Ovary (tissue), 9 donors: ENCODE results near the gene RPP25L. TPM values are rescaled to one million over a fixed set of nuclear protein-coding genes. Genes with fewer than 3 reads are reported as not detected.

Experiments used
- DNase-seq, 5 donors: peaks; one replicate each; pipeline ENCODE4 v3.0.0-alpha.2; 2019 to 2020
- H3K27ac ChIP-seq, 2 donors: fragments of 200-600 bp; one replicate each; pipeline versions ENCODE4 v1.5.1 to v1.8.0; 2019 to 2022
- H3K27me3 ChIP-seq: fragments of 200-600 bp; one replicate; pipeline ENCODE4 v1.8.0; 2022
- H3K36me3 ChIP-seq: fragments of 200-600 bp; sonication (generic); one replicate; pipeline ENCODE4 v1.5.1; 2019
- H3K4me1 ChIP-seq: one replicate; pipeline ENCODE4 v1.8.1; 2013; ENCODE audit warnings: mild to moderate bottlenecking, moderate library complexity; ENCODE audit not compliant: insufficient read depth
- H3K4me3 ChIP-seq: fragments of 200-600 bp; sonication (generic); one replicate; pipeline ENCODE4 v1.5.1; 2017
- H3K9me3 ChIP-seq, 2 donors: fragments of 200-600 bp in 1 of 2; sonication (generic) in 1 of 2; one replicate each; pipeline versions ENCODE4 v1.5.1 to v1.8.1; 2013 to 2019; ENCODE audit warnings: mild to moderate bottlenecking in 1 of 2, moderate library complexity in 1 of 2
- CTCF ChIP-seq, 3 donors: fragments of 450-650 bp in 2 of 3; fragments of 200-600 bp in 1 of 3; IDR thresholded peaks; one replicate each; pipeline versions ENCODE4 v1.5.1 to v1.8.0; 2016 to 2022; ENCODE audit warnings: antibody characterized with exemption in 3 of 3, mild to moderate bottlenecking in 1 of 3
- EP300 ChIP-seq: sonication (generic); formaldehyde crosslinking; IDR thresholded peaks from one replicate; pipeline ENCODE4 v1.6.1; 2017; ENCODE audit warnings: antibody characterized with exemption
- POLR2A ChIP-seq: fragments of 450-650 bp; IDR thresholded peaks from one replicate; pipeline ENCODE4 v1.6.1; 2017; ENCODE audit warnings: antibody characterized with exemption, mild to moderate bottlenecking, moderate library complexity
- WGBS, 3 donors: extraction: QIAGEN DNeasy Blood & Tissue Kit in 1 of 3; methylation state at CpG; one replicate each; pipeline versions ENCODE4 v1.1.5 to v1.1.7; 2013 to 2017; 5-methylcytosine and 5-hydroxymethylcytosine counted together
- intact Hi-C, 4 donors: fragments of 100-400 bp; cut with DNase I; formaldehyde crosslinking; loops; one replicate each; pipeline versions ENCODE4 v1.11.0 to v1.15.1; 2022 to 2023
- polyA plus RNA-seq, 2 donors: library from polyadenylated mRNA; stranded (reverse); fragments of 200-250 nt in 1 of 2; fragments of 350-450 nt in 1 of 2; fragmentation: Illumina TruSeq in 1 of 2; extraction: RNeasy Lipid Tissue Mini Kit (QIAGEN cat#74804) in 1 of 2; gene quantifications; one replicate each; pipeline ENCODE4 v1.2.3, GENCODE V29; 2013 to 2014
- small RNA-seq: library from RNA; depleted of rRNA; stranded (forward); fragments of <200 nt; gene quantifications from one replicate; pipeline ENCODE3, GENCODE V24; 2016
- total RNA-seq, 7 donors: library from RNA; depleted of rRNA in 2 of 7; stranded (reverse); fragments of >200 nt in 2 of 7; fragmentation: NEBNext Ultra II Directional in 3 of 7; extraction: Animal tissue kit (Norgen Biotek cat#: 25700) in 3 of 7; gene quantifications; one replicate each; pipeline versions ENCODE4 v1.1.0 to v1.2.4, GENCODE V29; 2016 to 2023
- donor health status: DM: no; HTN: no; CAD: no; lungs with moderate emphysema.
- donor health status: DM: no; HTN: no; CAD: no.
- donor health status: Bipolar disorder and iron deficiency.
- donor health status: DM: yes; HTN: yes; CAD: no.
- donor health status: DM: no; HTN: no; CAD: no.
- donor health status: DM: yes; HTN: yes; CAD: no.

RPP25L gene
- total and polyA plus RNA-seq, 9 donors = 5.4 to 28.8 (median 20.6) TPM

- H3K9me3 ChIP-seq = no peaks in the 10 kb centered on the region
Measured at GRCh38 chr9:34563262-34563661, 48.6 kb downstream of the RPP25L start.

GRCh38 chr9:34562135-34562745 lies 49.7 kb downstream of the RPP25L start:
- peaks cover 15% of the 10 kb centered on the region for H3K4me1 ChIP-seq
- no peaks in the 10 kb centered on the region for H3K9me3 ChIP-seq
- no peaks in the 10 kb centered on the region for H3K27me3 ChIP-seq
- H3K36me3 ChIP-seq = no peaks in the 10 kb centered on the region
- intact Hi-C loops = no loop called here
- no peak for TF ChIP-seq CTCF (IDR thresholded peaks at IDR 0.05)
- TF ChIP-seq POLR2A = no peak
- TF ChIP-seq EP300 = no peak
- no peak overlapping the region for H3K4me3 ChIP-seq
- WGBS, 3 donors = 94 to 96% (median 95%) methylated on average over 7 of the region's 7 CpGs
- no peak for DNase-seq
- no peak overlapping the region for H3K27ac ChIP-seq

More at GRCh38 chr9:34563262-34563661, 48.6 kb downstream of the RPP25L start:
- WGBS, 3 donors = 82 to 92% (median 82%) methylated on average over 5 of the region's 5 CpGs
- Histone ChIP-seq H3K27ac (no peak overlapping the region), H3K36me3 (no peaks in the 10 kb centered on the region), H3K4me3 (no peak overlapping the region), H3K27me3 (no peaks in the 10 kb centered on the region), H3K4me1 (peaks cover 15% of the 10 kb centered on the region)
- TF ChIP-seq CTCF (IDR thresholded peaks at IDR 0.05) (no peak), POLR2A (no peak), EP300 (no peak)
- intact Hi-C loops = no loop called here
- no peak for DNase-seq

- 19 to 37% (median 27%) methylated on average over 21 of the region's 21 CpGs for WGBS, 3 donors
- Histone ChIP-seq H3K4me3 (no peak overlapping the region), H3K27ac (no peak overlapping the region), H3K36me3 (no peaks in the 10 kb centered on the region), H3K4me1 (peaks cover 15% of the 10 kb centered on the region), H3K27me3 (no peaks in the 10 kb centered on the region), H3K9me3 (no peaks in the 10 kb centered on the region)
- intact Hi-C loops = no loop called here
- TF ChIP-seq POLR2A (no peak), CTCF (IDR thresholded peaks at IDR 0.05) (no peak), EP300 (no peak)
- DNase-seq = peak in 1 of 5 donors; percentile 50
Measured at GRCh38 chr9:34560599-34561214, 51.2 kb downstream of the RPP25L start.

Small RNAs within 50 kb of the gene (small RNA-seq; reads per million reads assigned to genes)
- not detected for gene CCL27

Other genes with a start within 250 kb of the RPP25L start
- 1 to 10 TPM in 5 of 7 donors, under 1 TPM in 2; 0.60 to 2.3 (median 1.2) TPM for gene MYORG, start 235.2 kb downstream of the RPP25L start, total RNA-seq
- gene MYORG, start 235.2 kb downstream of the RPP25L start, polyA plus RNA-seq = 1 to 10 TPM in 1 of 2 donors, under 1 TPM in 1; 0.77 to 7.8 TPM
- gene FAM219A, start 153.5 kb downstream of the RPP25L start, total RNA-seq = 10 to 100 TPM in 5 of 7 donors, 1 to 10 TPM in 2; 5.2 to 24.7 (median 16.2) TPM
- gene FAM219A, start 153.5 kb downstream of the RPP25L start, polyA plus RNA-seq = 10 to 100 TPM; 12.1 to 12.7 TPM
- 10 to 100 TPM in 1 of 7 donors, 1 to 10 TPM in 4, not detected in 2; 1.5 to 26.1 (median 2.0) TPM for gene DNAI1, start 153.3 kb downstream of the RPP25L start, total RNA-seq
- under 1 TPM in 1 of 2 donors, not detected in 1; 0.10 TPM for gene DNAI1, start 153.3 kb downstream of the RPP25L start, polyA plus RNA-seq
- under 1 TPM in 6 of 7 donors, not detected in 1; 0.22 to 0.56 (median 0.29) TPM for gene ENHO, start 89.1 kb downstream of the RPP25L start, total RNA-seq
- under 1 TPM in 1 of 2 donors, not detected in 1; 0.87 TPM for gene ENHO, start 89.1 kb downstream of the RPP25L start, polyA plus RNA-seq
- gene CNTFR, start 22.4 kb downstream of the RPP25L start, total RNA-seq = 1 to 10 TPM; 1.3 to 3.7 (median 2.6) TPM
- gene CNTFR, start 22.4 kb downstream of the RPP25L start, polyA plus RNA-seq = 1 to 10 TPM; 1.2 to 4.7 TPM
- gene DCTN3, start 8.4 kb upstream of the RPP25L start, total RNA-seq = 100 to 1,000 TPM in 1 of 7 donors, 10 to 100 TPM in 6; 56.4 to 103 (median 95.3) TPM
- gene DCTN3, start 8.4 kb upstream of the RPP25L start, polyA plus RNA-seq = 100 to 1,000 TPM in 1 of 2 donors, 10 to 100 TPM in 1; 62.4 to 106 TPM
- under 1 TPM in 1 of 7 donors, not detected in 6; 0.40 TPM for gene ARID3C, start 17.0 kb upstream of the RPP25L start, total RNA-seq
- gene ARID3C, start 17.0 kb upstream of the RPP25L start, polyA plus RNA-seq = under 1 TPM in 1 of 2 donors, not detected in 1; 0.07 TPM
- gene SIGMAR1, start 25.7 kb upstream of the RPP25L start, total RNA-seq = 10 to 100 TPM; 47.2 to 73.9 (median 54.3) TPM
- gene SIGMAR1, start 25.7 kb upstream of the RPP25L start, polyA plus RNA-seq = 10 to 100 TPM; 52.7 to 92.4 TPM
- gene GALT, start 34.6 kb upstream of the RPP25L start, total RNA-seq = 10 to 100 TPM; 33.1 to 63.3 (median 45.2) TPM
- 10 to 100 TPM; 43.7 to 48.9 TPM for gene GALT, start 34.6 kb upstream of the RPP25L start, polyA plus RNA-seq
- 10 to 100 TPM; 17.3 to 54.3 (median 35.8) TPM for gene IL11RA, start 40.1 kb upstream of the RPP25L start, total RNA-seq
- 10 to 100 TPM; 25.4 to 40.2 TPM for gene IL11RA, start 40.1 kb upstream of the RPP25L start, polyA plus RNA-seq
- gene CCL27, start 50.6 kb upstream of the RPP25L start, total RNA-seq = 1 to 10 TPM in 1 of 7 donors, under 1 TPM in 3, not detected in 3; 0.48 to 1.1 (median 0.69) TPM
- under 1 TPM in 1 of 2 donors, not detected in 1; 0.21 TPM for gene CCL27, start 50.6 kb upstream of the RPP25L start, polyA plus RNA-seq
- gene CCL19, start 79.2 kb upstream of the RPP25L start, total RNA-seq = 10 to 100 TPM in 1 of 7 donors, under 1 TPM in 1, not detected in 5; 0.97 to 14.9 TPM
- gene CCL19, start 79.2 kb upstream of the RPP25L start, polyA plus RNA-seq = 10 to 100 TPM in 1 of 2 donors, under 1 TPM in 1; 0.40 to 14.5 TPM
- gene CCL21, start 98.0 kb upstream of the RPP25L start, total RNA-seq = 10 to 100 TPM in 5 of 7 donors, 1 to 10 TPM in 2; 1.5 to 83.6 (median 33.8) TPM
- 10 to 100 TPM; 39.9 to 52.0 TPM for gene CCL21, start 98.0 kb upstream of the RPP25L start, polyA plus RNA-seq